Gastroesophageal sphincter (tissue), 3 donors: ENCODE results near the gene KRT14.

Source experiments
- CTCF ChIP-seq, 4 experiments: fragments of 200-600 bp in 2 of 4; fragments of 450-650 bp in 2 of 4; sonication (generic) in 1 of 4; IDR thresholded peaks; one replicate each; pipeline ENCODE4 v1.5.1; 2017 to 2019; ENCODE audit warnings: antibody characterized with exemption in 4 of 4, mild to moderate bottlenecking in 2 of 4, moderate library complexity in 2 of 4
- POLR2A ChIP-seq, 2 donors: fragments of 450-650 bp; IDR thresholded peaks; one replicate each; pipeline ENCODE4 v1.6.1; 2017; ENCODE audit warnings: antibody characterized with exemption in 2 of 2, mild to moderate bottlenecking in 2 of 2, moderate library complexity in 1 of 2

- no peak for TF ChIP-seq CTCF (IDR thresholded peaks at IDR 0.05)
- no peak for TF ChIP-seq POLR2A (IDR thresholded peaks at IDR 0.05)
These were observed 46.6 kb downstream of the KRT14 start for GRCh38 chr17:41539979-41540701.
